Measurements from ENCODE around the gene NDUFC1.
"Not testable (repeated sequence)": the region's sequence is repeated elsewhere in the genome, so short reads cannot be mapped to it uniquely, and the experiment has no call there.

Gene NDUFC1

GRCh38 chr4:139295942-139296299, 6.4 kb downstream of the NDUFC1 start:
- DNase-seq, result no peak

GRCh38 chr4:139295206-139295941, 6.9 kb downstream of the NDUFC1 start:
- DNase-seq, result peak; percentile 96

- no peak for DNase-seq
Observed at GRCh38 chr4:139286186-139286698, 16.0 kb downstream of the NDUFC1 start.

- DNase-seq, result no peak
Observed at GRCh38 chr4:139282721-139283075, 19.6 kb downstream of the NDUFC1 start.

- DNase-seq, result no peak
Observed at GRCh38 chr4:139282065-139282720, 20.1 kb downstream of the NDUFC1 start.

GRCh38 chr4:139279760-139280620, 22.3 kb downstream of the NDUFC1 start, which contains the start of gene MGARP:
Gene MGARP, minus strand, starts transcription at chr4:139280225. Its CDS starts 67 bp downstream, at chr4:139280158.
- DNase-seq, result no peak

- DNase-seq, result no peak
Observed at GRCh38 chr4:139278912-139279759, 23.1 kb downstream of the NDUFC1 start.

GRCh38 chr4:139278485-139278884, 23.8 kb downstream of the NDUFC1 start:
- no peak for DNase-seq

- DNase-seq, result no peak
Observed at GRCh38 chr4:139275281-139275735, 27.0 kb downstream of the NDUFC1 start.

- no peak for DNase-seq
Observed at GRCh38 chr4:139274790-139275189, 27.5 kb downstream of the NDUFC1 start.

GRCh38 chr4:139273835-139274234, 28.4 kb downstream of the NDUFC1 start:
- DNase-seq, result no peak

- no peak for DNase-seq
Observed at GRCh38 chr4:139267301-139267700, 35.0 kb downstream of the NDUFC1 start.

- DNase-seq, result peak; percentile 17
Observed at GRCh38 chr4:139266583-139267257, 35.6 kb downstream of the NDUFC1 start.

GRCh38 chr4:139266208-139266582, 36.1 kb downstream of the NDUFC1 start:
- DNase-seq, result no peak

GRCh38 chr4:139265654-139266053, 36.6 kb downstream of the NDUFC1 start:
- no peak for DNase-seq

GRCh38 chr4:139256349-139256748, 45.9 kb downstream of the NDUFC1 start:
- DNase-seq, result no peak

- DNase-seq, result not testable (repeated sequence)
Observed at GRCh38 chr4:139255581-139255980, 46.7 kb downstream of the NDUFC1 start.

- DNase-seq, result no peak
Observed at GRCh38 chr4:139253713-139254112, 48.6 kb downstream of the NDUFC1 start.

GRCh38 chr4:139253046-139253445, 49.2 kb downstream of the NDUFC1 start:
- no peak for DNase-seq

GRCh38 chr4:139247700-139248238, 54.5 kb downstream of the NDUFC1 start:
- no peak for DNase-seq

- DNase-seq, result no peak
Observed at GRCh38 chr4:139247241-139247640, 55.0 kb downstream of the NDUFC1 start.
